Lung microvascular endothelial cell (primary cell): ENCODE results near the gene ZNF79. TPM values are rescaled to one million over a fixed set of nuclear protein-coding genes. Genes with fewer than 3 reads are reported as not detected.

Experiments used
- DNase-seq, 2 donors: peaks; one replicate each; pipeline versions ENCODE4 v3.0.0 to v3.0.0-alpha.2; 2010; ENCODE audit warnings: low read depth in 2 of 2
- total RNA-seq: library from RNA; depleted of rRNA; stranded (reverse); fragments of >200 nt; gene quantifications from 2 replicates; pipeline ENCODE4 v1.2.1, GENCODE V29; 2014

Gene ZNF79
- total RNA-seq, 1 donor from 2014 or later, result 11.5 TPM

- no peak for DNase-seq
Measured at GRCh38 chr9:127398275-127398647, 25.9 kb upstream of the ZNF79 start.

DNA sequence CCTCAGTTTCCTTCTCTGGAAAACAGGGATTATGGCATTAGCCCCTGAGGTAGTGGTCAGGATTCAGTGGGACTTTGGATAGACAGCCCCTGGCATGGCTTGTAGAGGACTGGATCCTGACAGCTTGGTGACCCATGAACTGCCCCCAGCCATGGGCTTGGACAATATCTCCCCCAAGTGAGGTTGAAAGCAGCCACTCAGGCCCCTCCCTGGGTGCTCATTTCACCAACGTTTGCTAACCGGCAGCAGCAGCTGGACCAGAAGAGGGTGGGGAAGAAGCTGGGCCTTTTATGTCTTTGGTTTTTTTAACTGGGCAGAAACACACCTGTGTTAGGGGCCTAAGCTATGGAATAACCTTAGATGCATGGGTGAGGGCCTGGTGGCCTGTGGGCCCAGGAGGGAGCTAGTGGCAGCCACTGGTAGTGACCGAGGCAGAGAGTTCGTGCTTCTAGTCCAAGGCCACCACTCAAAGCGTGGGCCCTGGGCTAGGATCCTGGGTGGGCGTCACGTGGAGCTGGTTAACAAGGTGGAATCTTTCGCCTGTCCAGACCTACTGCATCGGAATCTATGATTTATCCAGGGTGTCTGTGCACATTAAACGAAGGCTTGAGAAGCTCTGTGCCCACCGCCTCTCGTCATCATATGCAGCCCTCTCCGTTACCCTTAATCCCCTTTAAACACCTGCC lies 25.3 kb upstream of the ZNF79 start:
- no peak for DNase-seq

DNA sequence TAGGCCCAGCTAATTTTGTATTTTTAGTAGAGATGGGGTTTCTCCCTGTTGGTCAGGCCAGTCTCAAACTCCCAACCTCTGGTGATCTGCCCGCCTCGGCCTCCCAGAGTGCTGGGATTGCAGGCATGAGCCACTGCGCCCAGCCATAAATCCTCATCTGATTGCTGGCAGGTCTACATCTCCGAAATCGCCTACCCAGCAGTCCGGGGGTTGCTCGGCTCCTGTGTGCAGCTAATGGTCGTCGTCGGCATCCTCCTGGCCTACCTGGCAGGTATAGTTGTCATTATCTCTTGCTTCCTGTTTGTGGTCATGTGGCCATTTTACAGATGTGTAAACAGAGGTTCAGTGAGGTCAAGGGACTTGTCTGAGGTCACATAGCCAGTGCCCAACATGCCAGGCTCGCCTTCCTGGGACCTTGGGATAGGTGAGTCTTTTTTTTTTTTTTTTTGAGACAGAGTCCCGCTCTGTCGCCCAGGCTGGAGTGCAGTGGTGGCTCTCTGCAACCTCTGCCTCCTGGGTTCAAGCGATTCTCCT lies 24.4 kb upstream of the ZNF79 start:
- no peak for DNase-seq

- DNase-seq, result no peak
Measured at GRCh38 chr9:127402401-127403090, 21.6 kb upstream of the ZNF79 start.

DNA sequence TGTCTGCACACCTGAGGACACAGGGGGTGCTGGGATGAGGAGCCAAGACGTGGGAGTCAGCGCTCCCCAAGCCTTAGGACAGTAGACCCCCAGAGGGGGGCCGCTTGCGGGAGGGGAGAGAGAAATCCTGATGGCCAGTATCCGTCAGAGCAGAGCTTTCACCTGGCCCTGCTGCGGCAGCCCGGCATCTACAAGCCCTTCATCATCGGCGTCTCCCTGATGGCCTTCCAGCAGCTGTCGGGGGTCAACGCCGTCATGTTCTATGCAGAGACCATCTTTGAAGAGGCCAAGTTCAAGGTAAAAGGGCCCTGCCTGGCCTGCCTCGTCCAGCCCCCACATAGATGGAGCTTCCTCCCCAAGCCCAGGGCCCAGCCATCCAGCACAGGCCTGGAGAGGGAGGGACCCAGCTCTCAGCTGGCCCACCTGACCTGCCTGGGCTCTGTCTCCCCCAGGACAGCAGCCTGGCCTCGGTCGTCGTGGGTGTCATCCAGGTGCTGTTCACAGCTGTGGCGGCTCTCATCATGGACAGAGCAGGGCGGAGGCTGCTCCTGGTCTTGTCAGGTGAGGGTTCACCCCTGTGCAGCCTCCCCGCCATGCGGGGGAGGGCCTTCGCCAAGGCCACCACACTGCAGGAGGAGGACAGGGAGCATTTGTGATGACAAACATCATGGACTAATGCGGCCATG lies 20.5 kb upstream of the ZNF79 start:
- DNase-seq, result no peak

- DNase-seq, result no peak
Measured at GRCh38 chr9:127404631-127405030, 19.6 kb upstream of the ZNF79 start.

DNA sequence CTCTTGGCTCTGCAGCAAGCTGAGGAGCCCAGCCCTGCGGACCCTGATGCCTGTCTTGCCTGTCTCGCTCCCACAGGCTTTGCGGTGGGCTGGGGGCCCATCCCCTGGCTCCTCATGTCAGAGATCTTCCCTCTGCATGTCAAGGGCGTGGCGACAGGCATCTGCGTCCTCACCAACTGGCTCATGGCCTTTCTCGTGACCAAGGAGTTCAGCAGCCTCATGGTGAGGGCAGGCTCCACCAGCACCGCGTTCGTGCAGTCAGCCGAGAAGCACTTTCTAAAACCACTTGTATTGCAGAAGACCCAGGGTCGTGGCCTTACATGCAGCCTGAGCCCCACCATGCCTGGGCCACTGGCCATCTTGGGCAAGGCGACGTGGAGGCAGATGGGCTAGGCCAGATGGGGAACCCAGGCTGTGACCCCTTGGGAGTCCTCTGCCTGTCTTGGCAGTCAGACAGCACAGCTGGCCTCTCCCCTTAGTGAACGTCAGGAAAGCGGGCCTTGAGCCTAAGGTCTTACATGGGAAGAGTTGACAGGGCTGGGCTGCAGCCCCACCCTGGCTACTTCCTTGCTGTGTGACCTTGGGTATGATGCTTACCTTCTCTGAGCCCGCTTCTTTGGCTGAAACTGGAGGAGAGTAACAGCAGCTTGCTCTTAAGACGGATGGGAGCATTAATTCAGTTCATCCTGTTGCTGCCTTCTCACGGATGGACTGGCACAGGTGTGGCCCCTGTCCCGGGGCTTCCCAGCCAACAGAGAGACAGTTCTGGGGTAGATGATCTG lies 18.6 kb upstream of the ZNF79 start:
- no peak for DNase-seq

GRCh38 chr9:127406799-127407491 lies 17.2 kb upstream of the ZNF79 start:
- DNase-seq, result no peak

DNA sequence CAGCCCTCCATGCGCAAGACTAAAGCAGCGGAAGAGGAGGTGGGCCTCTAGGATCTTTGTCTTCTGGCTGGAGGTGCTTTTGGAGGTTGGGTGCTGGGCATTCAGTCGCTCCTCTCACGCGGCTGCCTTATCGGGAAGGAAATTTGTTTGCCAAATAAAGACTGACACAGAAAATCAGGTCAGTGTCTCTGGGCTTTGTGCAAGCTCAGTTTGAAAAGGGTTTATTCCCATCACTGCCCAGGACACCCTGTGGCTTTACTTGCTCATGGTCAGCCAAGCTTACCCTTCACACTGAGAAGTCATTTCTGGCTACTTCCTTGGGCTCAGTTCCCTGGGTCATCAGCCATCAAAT lies 16.7 kb upstream of the ZNF79 start:
- no peak for DNase-seq

DNA sequence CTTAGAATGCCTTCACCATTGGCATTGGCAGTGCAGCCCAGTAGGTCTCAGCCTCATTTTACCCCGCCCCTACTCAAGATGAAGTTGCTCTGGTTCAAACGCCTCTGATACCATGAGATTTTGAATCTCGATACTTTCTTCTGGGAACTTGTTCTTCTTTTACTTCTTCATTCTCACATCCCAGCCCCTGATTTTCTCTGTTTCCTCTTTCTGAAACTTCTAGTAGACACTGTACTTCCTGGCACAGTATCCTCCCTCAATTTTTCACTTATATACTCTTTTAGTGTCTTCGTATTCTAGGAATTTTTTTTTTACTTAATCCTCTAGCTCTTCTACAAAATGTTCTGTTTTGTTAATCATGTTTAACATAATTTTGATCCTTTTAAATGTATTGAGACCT lies 13.1 kb upstream of the ZNF79 start:
- no peak for DNase-seq

DNA sequence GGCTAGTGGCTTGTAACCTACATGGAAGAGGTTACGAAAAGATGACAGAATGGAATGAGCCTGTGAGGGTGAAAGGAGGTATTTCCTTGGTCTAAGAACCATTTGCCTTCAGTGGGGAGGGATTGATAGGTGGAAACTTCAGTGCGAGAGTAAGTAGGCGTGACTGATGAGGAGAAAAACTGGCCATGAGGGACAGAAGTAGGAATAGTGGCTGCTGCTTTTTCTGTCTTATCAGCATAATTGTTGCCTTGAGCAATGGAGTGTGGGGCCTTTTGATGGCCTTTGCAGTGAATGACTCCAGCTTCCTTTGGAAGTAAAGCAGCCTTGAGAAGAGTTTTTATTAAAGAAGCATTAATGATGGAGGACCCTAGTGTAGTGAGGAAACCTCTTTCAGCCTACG lies 9.0 kb upstream of the ZNF79 start:
- no peak for DNase-seq

- DNase-seq, result no peak
Measured at GRCh38 chr9:127415657-127416056, 8.5 kb upstream of the ZNF79 start.

- no peak for DNase-seq
Measured at GRCh38 chr9:127417131-127418036, 6.8 kb upstream of the ZNF79 start.

- DNase-seq, result peak in 1 of 2 donors; percentile 45
Measured at GRCh38 chr9:127418037-127418471, 6.1 kb upstream of the ZNF79 start.

GRCh38 chr9:127419348-127419747 lies 4.8 kb upstream of the ZNF79 start:
- DNase-seq, result no peak

DNA sequence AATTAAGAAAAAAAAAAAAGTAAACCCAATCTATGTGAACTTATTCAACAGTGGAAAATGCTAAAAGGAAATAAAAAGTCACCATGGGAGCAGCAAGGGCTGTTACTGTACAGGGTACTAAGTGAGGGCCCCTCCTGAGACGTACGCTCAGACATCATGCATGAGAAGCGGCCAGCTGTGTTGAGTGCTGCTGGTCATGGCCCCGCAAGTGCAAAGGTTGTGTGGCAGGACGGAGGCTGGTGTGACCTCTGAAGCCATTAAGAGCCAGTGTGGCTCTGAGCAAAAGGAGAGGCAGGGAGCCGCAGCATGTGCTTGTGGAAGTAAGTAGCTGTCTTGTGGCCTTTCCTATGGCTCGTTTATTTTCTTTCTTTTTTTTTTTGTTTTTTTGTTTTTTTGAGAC lies 3.1 kb upstream of the ZNF79 start:
- DNase-seq, result no peak

GRCh38 chr9:127422133-127422782 lies 1.9 kb upstream of the ZNF79 start:
- no peak for DNase-seq

GRCh38 chr9:127422787-127423186 lies 1.4 kb upstream of the ZNF79 start:
- no peak for DNase-seq

- DNase-seq, result no peak
Measured at GRCh38 chr9:127423476-127423933, 677 bp upstream of the ZNF79 start.

GRCh38 chr9:127424676-127424999 lies 456 bp downstream of the ZNF79 start:
- no peak for DNase-seq
